Peyer's patch (tissue), 4 donors: ENCODE measurements around the gene TRABD. TPM values are rescaled to one million over a fixed set of nuclear protein-coding genes. Genes with fewer than 3 reads are reported as not detected.

Experiments used
- DNase-seq, 3 donors: peaks; one replicate each; pipeline ENCODE4 v3.0.0-alpha.2; 2017 to 2019
- H3K27ac ChIP-seq, 4 donors: fragments of 200-600 bp; sonication (generic); one replicate each; pipeline ENCODE4 v1.5.1; 2016 to 2019
- H3K27me3 ChIP-seq, 2 donors: fragments of 200-600 bp; sonication (generic); one replicate each; pipeline ENCODE4 v1.5.1; 2019
- H3K36me3 ChIP-seq, 3 donors: fragments of 200-600 bp; sonication (generic); one replicate each; pipeline ENCODE4 v1.5.1; 2016 to 2019
- H3K4me1 ChIP-seq, 4 donors: fragments of 200-600 bp; sonication (generic); one replicate each; pipeline ENCODE4 v1.5.1; 2016 to 2019
- H3K4me3 ChIP-seq, 4 donors: fragments of 200-600 bp; sonication (generic); 1 replicate in 3 of 4; 2 replicates in 1 of 4; pipeline ENCODE4 v1.5.1; 2016 to 2019; ENCODE audit warnings: mild to moderate bottlenecking in 1 of 4
- H3K9me3 ChIP-seq, 4 donors: fragments of 200-600 bp; sonication (generic); one replicate each; pipeline ENCODE4 v1.5.1; 2016 to 2019; ENCODE audit warnings: mild to moderate bottlenecking in 1 of 4
- POLR2A ChIP-seq, 2 donors: fragments of 450-650 bp; IDR thresholded peaks; one replicate each; pipeline ENCODE4 v1.5.1; 2017; ENCODE audit warnings: antibody characterized with exemption in 2 of 2, mild to moderate bottlenecking in 2 of 2, moderate library complexity in 2 of 2
- total RNA-seq, 4 donors: library from RNA; depleted of rRNA; stranded (reverse); fragments of >200 nt; gene quantifications; one replicate each; pipeline ENCODE4 v1.1.0, GENCODE V29; 2016
- TF ChIP-seq, protein P1 (sequence below), 6 experiments: fragments of 450-650 bp in 4 of 6; fragments of 200-600 bp in 2 of 6; sonication (generic) in 1 of 6; IDR thresholded peaks; one replicate each; pipeline ENCODE4 v1.5.1; 2017 to 2019; ENCODE audit warnings: antibody characterized with exemption in 6 of 6, mild to moderate bottlenecking in 3 of 6, moderate library complexity in 1 of 6

The TRABD gene
- total RNA-seq, 4 donors from 2014 or later: 44.0 to 111 (median 86.3) TPM

DNA sequence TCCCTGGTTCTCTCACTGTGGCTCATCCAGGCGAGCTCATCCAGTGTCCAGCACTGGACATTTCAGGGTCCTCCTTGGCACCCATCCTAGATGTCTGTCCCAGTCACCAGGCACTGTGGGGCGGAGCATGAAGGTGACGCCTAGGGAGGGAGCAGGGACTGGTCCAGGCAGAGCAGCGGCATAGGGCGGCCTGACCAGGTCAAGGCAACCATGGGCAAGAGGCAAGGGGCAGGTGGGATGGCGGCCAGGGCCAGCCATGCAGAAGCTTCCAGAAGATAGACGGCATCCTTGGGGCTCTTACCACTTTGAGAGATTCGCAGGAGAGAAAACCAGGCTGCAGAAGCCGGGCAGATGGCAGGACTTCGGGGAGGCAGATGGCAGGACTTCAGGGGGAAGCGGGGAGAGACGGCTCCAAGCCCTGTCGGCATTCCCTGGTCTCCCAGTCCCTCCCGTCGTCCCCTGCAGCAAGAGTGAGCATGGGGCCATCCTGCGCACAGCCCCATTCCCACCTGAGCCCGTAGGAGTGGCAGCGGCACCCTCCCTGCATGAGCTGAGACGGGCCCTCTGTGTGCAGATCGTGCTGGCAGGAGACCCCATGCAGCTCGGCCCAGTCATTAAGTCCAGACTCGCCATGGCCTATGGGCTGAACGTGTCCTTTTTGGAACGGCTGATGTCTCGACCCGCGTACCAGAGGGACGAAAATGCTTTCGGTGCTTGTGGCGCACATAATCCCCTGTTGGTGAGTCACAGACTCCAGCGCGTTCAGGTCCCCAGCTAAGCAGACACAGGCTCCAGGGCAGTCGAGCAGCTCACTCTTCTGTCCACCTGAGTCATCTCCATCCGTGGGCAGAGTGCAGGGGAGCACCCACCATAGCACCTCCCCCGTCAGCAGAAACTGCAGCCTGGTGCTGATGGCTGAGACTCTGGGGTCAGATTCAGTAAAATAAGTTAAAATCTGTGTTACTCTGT is 35.3 kb upstream of the TRABD start:
- no peaks in the 10 kb centered on the region for H3K27me3 ChIP-seq
- no peak for TF ChIP-seq POLR2A (IDR thresholded peaks at IDR 0.05)
- TF ChIP-seq, protein P1, sequence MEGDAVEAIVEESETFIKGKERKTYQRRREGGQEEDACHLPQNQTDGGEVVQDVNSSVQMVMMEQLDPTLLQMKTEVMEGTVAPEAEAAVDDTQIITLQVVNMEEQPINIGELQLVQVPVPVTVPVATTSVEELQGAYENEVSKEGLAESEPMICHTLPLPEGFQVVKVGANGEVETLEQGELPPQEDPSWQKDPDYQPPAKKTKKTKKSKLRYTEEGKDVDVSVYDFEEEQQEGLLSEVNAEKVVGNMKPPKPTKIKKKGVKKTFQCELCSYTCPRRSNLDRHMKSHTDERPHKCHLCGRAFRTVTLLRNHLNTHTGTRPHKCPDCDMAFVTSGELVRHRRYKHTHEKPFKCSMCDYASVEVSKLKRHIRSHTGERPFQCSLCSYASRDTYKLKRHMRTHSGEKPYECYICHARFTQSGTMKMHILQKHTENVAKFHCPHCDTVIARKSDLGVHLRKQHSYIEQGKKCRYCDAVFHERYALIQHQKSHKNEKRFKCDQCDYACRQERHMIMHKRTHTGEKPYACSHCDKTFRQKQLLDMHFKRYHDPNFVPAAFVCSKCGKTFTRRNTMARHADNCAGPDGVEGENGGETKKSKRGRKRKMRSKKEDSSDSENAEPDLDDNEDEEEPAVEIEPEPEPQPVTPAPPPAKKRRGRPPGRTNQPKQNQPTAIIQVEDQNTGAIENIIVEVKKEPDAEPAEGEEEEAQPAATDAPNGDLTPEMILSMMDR (IDR thresholded peaks at IDR 0.05): no peak
- peaks cover 0 to 11% (median 0%) of the 10 kb centered on the region in 4 donors for H3K4me1 ChIP-seq
- H3K9me3 ChIP-seq: no peaks in the 10 kb centered on the region
- no peak overlapping the region for H3K4me3 ChIP-seq
- H3K27ac ChIP-seq: no peak overlapping the region
- no peak for DNase-seq
- H3K36me3 ChIP-seq: no peaks in the 10 kb centered on the region

GRCh38 chr22:50151571-50152537 is 33.9 kb upstream of the TRABD start:
- peak in 1 of 3 donors; percentile 45 for DNase-seq
- no peaks in the 10 kb centered on the region for H3K27me3 ChIP-seq
- H3K36me3 ChIP-seq: no peaks in the 10 kb centered on the region
- TF ChIP-seq, protein P1 (IDR thresholded peaks at IDR 0.05): no peak
- no peak for TF ChIP-seq POLR2A (IDR thresholded peaks at IDR 0.05)
- no peak overlapping the region for H3K27ac ChIP-seq
- no peaks in the 10 kb centered on the region for H3K9me3 ChIP-seq
- no peaks in the 10 kb centered on the region for H3K4me1 ChIP-seq
- H3K4me3 ChIP-seq: no peak overlapping the region

GRCh38 chr22:50153056-50153755 is 32.5 kb upstream of the TRABD start:
- Histone ChIP-seq H3K27me3 (no peaks in the 10 kb centered on the region), H3K9me3 (no peaks in the 10 kb centered on the region), H3K27ac (no peak overlapping the region), H3K4me1 (no peaks in the 10 kb centered on the region), H3K4me3 (no peak overlapping the region), H3K36me3 (no peaks in the 10 kb centered on the region)
- TF ChIP-seq, protein P1 (IDR thresholded peaks at IDR 0.05): no peak
- TF ChIP-seq POLR2A (IDR thresholded peaks at IDR 0.05): no peak
- DNase-seq: peak in 1 of 3 donors; percentile 31

DNA sequence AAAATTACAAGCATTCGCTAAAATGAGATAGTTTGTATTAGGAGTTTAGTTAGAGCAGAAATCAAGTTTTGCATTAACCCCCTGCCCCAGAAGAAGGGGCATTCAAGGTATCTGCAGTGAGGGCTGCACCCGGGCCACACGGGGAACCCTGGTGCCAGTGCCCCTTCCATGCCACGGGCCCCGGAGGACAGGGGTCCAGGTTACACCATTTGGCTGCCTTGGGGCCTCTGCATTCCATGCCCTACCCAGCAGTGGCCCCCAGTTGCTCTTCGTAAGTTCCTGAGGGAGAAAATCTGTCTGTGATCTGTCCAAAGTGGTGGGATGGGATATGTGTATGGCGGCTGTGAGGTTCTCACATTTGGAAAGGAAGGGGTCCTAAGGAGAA is 32.0 kb upstream of the TRABD start:
- Histone ChIP-seq H3K36me3 (no peaks in the 10 kb centered on the region), H3K9me3 (no peaks in the 10 kb centered on the region), H3K4me3 (no peak overlapping the region), H3K4me1 (no peaks in the 10 kb centered on the region), H3K27me3 (no peaks in the 10 kb centered on the region), H3K27ac (no peak overlapping the region)
- no peak for DNase-seq
- no peak for TF ChIP-seq POLR2A (IDR thresholded peaks at IDR 0.05)

DNA sequence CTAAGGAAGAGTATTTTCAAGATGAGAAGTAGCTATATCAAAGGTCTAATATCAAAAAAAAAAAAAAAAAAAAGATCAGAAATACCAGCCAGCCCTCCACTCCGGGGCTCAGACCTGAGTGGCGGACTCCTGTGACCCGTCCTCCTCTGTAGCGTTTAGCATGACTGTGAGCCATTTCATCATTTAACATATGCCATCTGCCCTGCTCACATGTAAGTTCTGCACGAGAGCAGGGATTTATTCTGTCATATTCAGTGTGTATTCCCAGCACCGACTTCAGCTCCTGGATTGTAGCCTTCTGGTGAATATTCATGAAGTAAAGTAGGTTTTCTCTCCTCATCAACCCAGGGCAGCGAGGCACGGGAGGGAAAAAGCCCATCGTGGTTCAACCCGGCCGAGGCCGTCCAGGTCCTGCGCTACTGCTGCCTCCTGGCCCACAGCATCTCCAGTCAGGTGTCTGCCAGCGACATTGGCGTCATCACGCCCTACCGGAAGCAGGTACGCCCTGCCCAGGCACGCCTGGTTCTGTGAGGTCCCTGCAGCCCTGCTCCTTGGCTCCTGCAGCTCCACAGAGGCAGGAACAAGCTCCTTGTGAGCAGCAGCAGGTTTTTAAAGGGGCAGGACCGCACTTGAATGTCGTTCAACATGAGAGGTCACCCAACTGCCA is 27.9 kb upstream of the TRABD start:
- no peak overlapping the region for H3K27ac ChIP-seq
- H3K4me3 ChIP-seq: no peak overlapping the region
- no peak for TF ChIP-seq POLR2A (IDR thresholded peaks at IDR 0.05)
- TF ChIP-seq, protein P1 (IDR thresholded peaks at IDR 0.05): no peak

More for the DNA sequence above, 27.9 kb upstream of the TRABD start:
- H3K4me1 ChIP-seq: no peaks in the 10 kb centered on the region
- H3K9me3 ChIP-seq: no peaks in the 10 kb centered on the region
- DNase-seq: peak in 2 of 3 donors; percentile 74 to 79
- H3K36me3 ChIP-seq: no peaks in the 10 kb centered on the region
- no peaks in the 10 kb centered on the region for H3K27me3 ChIP-seq
